Keratinocyte (primary cell): ENCODE measurements around the gene NSMCE1. TPM values are rescaled to one million over a fixed set of nuclear protein-coding genes. Genes with fewer than 3 reads are reported as not detected.

Source experiments
- DNase-seq: peaks from one replicate; pipeline ENCODE4 v3.0.0-alpha.2; 2011; ENCODE audit warnings: low read depth, missing footprints, low spot score
- FAIRE-seq: peaks from 2 replicates; lab custom pipeline; 2011; peaks lifted over from hg19 to GRCh38; lab: Jason Lieb, UNC
- H2AFZ ChIP-seq: 2 replicates; pipeline ENCODE4 v1.6.0; 2012; ENCODE audit warnings: low read length, control low read depth, inconsistent platforms; ENCODE audit not compliant: control insufficient read depth
- H3K27ac ChIP-seq: 2 replicates; pipeline ENCODE4 v1.5.1; 2011; ENCODE audit warnings: low read length; ENCODE audit not compliant: control insufficient read depth, insufficient read depth
- H3K27me3 ChIP-seq: 3 replicates; pipeline ENCODE4 v1.6.0; 2011; ENCODE audit warnings: low read length; ENCODE audit not compliant: control insufficient read depth, insufficient read depth; ENCODE audit errors: extremely low read depth
- H3K36me3 ChIP-seq, 2 experiments: 2 replicates in 1 of 2; 3 replicates in 1 of 2; pipeline ENCODE4 v1.5.1; 2011; ENCODE audit warnings: low read length in 2 of 2, mild to moderate bottlenecking in 1 of 2; ENCODE audit not compliant: control insufficient read depth in 2 of 2, insufficient read depth in 2 of 2; ENCODE audit errors: extremely low read depth in 1 of 2
- H3K4me1 ChIP-seq: 3 replicates; pipeline ENCODE4 v1.5.1; 2011; ENCODE audit warnings: low read length; ENCODE audit not compliant: control insufficient read depth, insufficient read depth; ENCODE audit errors: extremely low read depth
- H3K4me2 ChIP-seq: 3 replicates; pipeline ENCODE4 v1.6.0; 2011; ENCODE audit warnings: low read depth, low read length; ENCODE audit not compliant: control insufficient read depth, insufficient read depth; ENCODE audit errors: extremely low read depth
- H3K4me3 ChIP-seq, 3 experiments: fragments of 200-600 bp in 1 of 3; sonication (generic) in 1 of 3; 2 replicates in 2 of 3; 3 replicates in 1 of 3; pipeline ENCODE4 v1.5.1; 2011 to 2016; ENCODE audit warnings: low read length in 3 of 3, mild to moderate bottlenecking in 3 of 3, control low read depth in 2 of 3, inconsistent platforms in 1 of 3, low read depth in 1 of 3, mixed read lengths in 1 of 3, mixed run types in 1 of 3, moderate library complexity in 1 of 3; ENCODE audit not compliant: control insufficient read depth in 2 of 3, insufficient read depth in 2 of 3; ENCODE audit errors: extremely low read depth in 1 of 3
- H3K79me2 ChIP-seq: 2 replicates; pipeline ENCODE4 v1.6.0; 2012; ENCODE audit warnings: low read length; ENCODE audit not compliant: control insufficient read depth, insufficient read depth
- H3K9ac ChIP-seq: 3 replicates; pipeline ENCODE4 v1.6.0; 2011; ENCODE audit warnings: low read length; ENCODE audit not compliant: control insufficient read depth, insufficient read depth; ENCODE audit errors: extremely low read depth
- H3K9me1 ChIP-seq: 3 replicates; pipeline ENCODE4 v1.6.0; 2011; ENCODE audit warnings: low read length; ENCODE audit not compliant: control insufficient read depth, insufficient read depth; ENCODE audit errors: extremely low read depth
- H3K9me3 ChIP-seq: 2 replicates; pipeline ENCODE4 v1.5.1; 2012; ENCODE audit warnings: low read depth, low read length; ENCODE audit not compliant: control insufficient read depth
- H4K20me1 ChIP-seq: 3 replicates; pipeline ENCODE4 v1.6.0; 2011; ENCODE audit warnings: low read length; ENCODE audit not compliant: control insufficient read depth, insufficient read depth; ENCODE audit errors: extremely low read depth
- EZH2 ChIP-seq: IDR thresholded peaks from one replicate; pipeline ENCODE4 v1.6.1; 2012; ENCODE audit warnings: inconsistent platforms, mild to moderate bottlenecking, low read length, moderate library complexity
- dilution Hi-C: fragments of 300-500 bp; cut with MboI; formaldehyde crosslinking; loops from one replicate; pipeline ENCODE4 v1.7.0; 2020; ENCODE audit warnings: low sequenced_read_pairs; ENCODE audit not compliant: extremely low pct_ligation_motif_present
- polyA plus RNA-seq, 5 experiments: library from polyadenylated mRNA; depleted of rRNA in 3 of 5; stranded (reverse) in 3 of 5; stranded (forward) in 1 of 5; unstranded in 1 of 5; fragments of >200 nt; gene quantifications; 1 replicate in 1 of 5; 2 replicates in 3 of 5; 3 replicates in 1 of 5; pipeline versions ENCODE4 v1.2.1 to v1.2.3, GENCODE V29; 2011 to 2012; ENCODE audit warnings: missing spikeins in 2 of 5, low read depth in 1 of 5, low replicate concordance in 1 of 5
- TF ChIP-seq, protein P1 (sequence below), 3 experiments: IDR thresholded peaks in 1 of 3; conservative IDR thresholded peaks in 1 of 3; optimal IDR thresholded peaks in 1 of 3; 2 replicates in 2 of 3; 3 replicates in 1 of 3; pipeline versions ENCODE3 to v1.5.1; 2011; ENCODE audit warnings: low read length in 3 of 3, mild to moderate bottlenecking in 3 of 3, moderate library complexity in 2 of 3, control low read depth in 1 of 3, inconsistent platforms in 1 of 3; ENCODE audit not compliant: insufficient read depth in 2 of 3; ENCODE audit errors: extremely low read depth in 1 of 3

Gene NSMCE1
- polyA plus RNA-seq, 1 donor (not counting 4 experiments of a cell fraction or from before 2014, with no cell fraction given), result 55.9 TPM

DNA sequence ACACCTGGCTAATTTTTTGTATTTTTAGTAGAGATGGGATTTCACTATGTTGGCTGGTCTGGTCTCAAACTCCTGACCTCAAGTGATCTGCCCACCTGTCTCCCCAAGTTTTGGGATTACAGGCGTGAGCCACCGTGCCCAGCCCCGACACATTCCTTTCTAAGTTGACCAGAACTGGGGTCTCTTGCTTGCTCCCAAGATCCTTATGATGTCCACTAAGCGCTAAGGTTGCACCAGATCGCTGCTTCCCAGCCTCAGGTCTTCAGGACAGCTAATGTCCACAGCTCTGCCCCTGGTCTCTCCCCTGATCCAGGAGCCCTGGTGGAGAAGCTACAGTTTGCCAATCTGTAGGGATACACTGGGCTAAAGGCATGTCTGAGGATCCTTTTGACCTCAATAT lies 29.5 kb downstream of the NSMCE1 start:
- peaks cover 15% of the 10 kb centered on the region for H3K4me1 ChIP-seq

DNA sequence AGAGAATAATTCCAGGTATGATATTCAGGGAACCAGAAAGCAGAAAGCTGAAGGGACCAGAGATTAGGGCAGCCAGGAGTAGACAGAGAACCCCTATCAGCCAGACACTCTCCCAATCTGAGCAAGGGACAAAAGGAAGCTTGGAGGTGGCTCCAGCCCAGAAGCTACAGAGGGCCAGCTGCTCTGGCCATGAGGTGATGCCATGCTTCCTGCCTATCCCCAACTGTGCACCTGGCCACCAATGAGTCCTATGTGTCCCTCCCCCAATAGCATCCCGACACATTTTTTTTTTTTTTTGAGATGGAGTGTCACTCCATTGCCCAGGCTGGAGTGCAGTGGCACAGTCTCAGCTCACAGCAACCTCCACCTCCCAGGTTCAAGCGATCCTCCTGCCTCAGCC lies 30.0 kb downstream of the NSMCE1 start:
- Histone ChIP-seq H4K20me1 (no peaks in the 10 kb centered on the region), H3K27ac (no peak overlapping the region), H3K9me3 (no peaks in the 10 kb centered on the region), H3K4me1 (peaks cover 15% of the 10 kb centered on the region), H3K9me1 (no peaks in the 10 kb centered on the region), H3K9ac (no peak overlapping the region), H3K36me3 (peaks cover 8 to 13% of the 10 kb centered on the region in 2 experiments), H3K4me2 (no peak overlapping the region), H3K4me3 (no peak overlapping the region), H3K79me2 (no peaks in the 10 kb centered on the region), H2AFZ (no peak overlapping the region), H3K27me3 (no peaks in the 10 kb centered on the region)
- no peak for DNase-seq
- no peak for FAIRE-seq
- dilution Hi-C loops, result no loop called here
- no peak for TF ChIP-seq EZH2
- TF ChIP-seq, protein P1, sequence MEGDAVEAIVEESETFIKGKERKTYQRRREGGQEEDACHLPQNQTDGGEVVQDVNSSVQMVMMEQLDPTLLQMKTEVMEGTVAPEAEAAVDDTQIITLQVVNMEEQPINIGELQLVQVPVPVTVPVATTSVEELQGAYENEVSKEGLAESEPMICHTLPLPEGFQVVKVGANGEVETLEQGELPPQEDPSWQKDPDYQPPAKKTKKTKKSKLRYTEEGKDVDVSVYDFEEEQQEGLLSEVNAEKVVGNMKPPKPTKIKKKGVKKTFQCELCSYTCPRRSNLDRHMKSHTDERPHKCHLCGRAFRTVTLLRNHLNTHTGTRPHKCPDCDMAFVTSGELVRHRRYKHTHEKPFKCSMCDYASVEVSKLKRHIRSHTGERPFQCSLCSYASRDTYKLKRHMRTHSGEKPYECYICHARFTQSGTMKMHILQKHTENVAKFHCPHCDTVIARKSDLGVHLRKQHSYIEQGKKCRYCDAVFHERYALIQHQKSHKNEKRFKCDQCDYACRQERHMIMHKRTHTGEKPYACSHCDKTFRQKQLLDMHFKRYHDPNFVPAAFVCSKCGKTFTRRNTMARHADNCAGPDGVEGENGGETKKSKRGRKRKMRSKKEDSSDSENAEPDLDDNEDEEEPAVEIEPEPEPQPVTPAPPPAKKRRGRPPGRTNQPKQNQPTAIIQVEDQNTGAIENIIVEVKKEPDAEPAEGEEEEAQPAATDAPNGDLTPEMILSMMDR (optimal IDR thresholded peaks at IDR 0.05 in 1 of 3, IDR thresholded peaks at IDR 0.05 in 1 of 3, conservative IDR thresholded peaks at IDR 0.05 in 1 of 3; ENCODE audit: extremely low read depth in 1 of 3, insufficient read depth in 2 of 3, low read length in 3 of 3), result no peak

More for the DNA sequence above, 29.5 kb downstream of the NSMCE1 start:
- H3K4me2 ChIP-seq, result no peak overlapping the region
- no peaks in the 10 kb centered on the region for H3K9me1 ChIP-seq
- H3K9me3 ChIP-seq, result no peaks in the 10 kb centered on the region
- H3K36me3 ChIP-seq, result peaks cover 4 to 10% of the 10 kb centered on the region in 2 experiments
- dilution Hi-C loops, result no loop called here
- H4K20me1 ChIP-seq, result no peaks in the 10 kb centered on the region
- no peak overlapping the region for H3K4me3 ChIP-seq
- DNase-seq (no peak), FAIRE-seq (no peak)
- H3K79me2 ChIP-seq, result peaks cover 1% of the 10 kb centered on the region
- no peak overlapping the region for H3K9ac ChIP-seq
- TF ChIP-seq, protein P1 (optimal IDR thresholded peaks at IDR 0.05 in 1 of 3, IDR thresholded peaks at IDR 0.05 in 1 of 3, conservative IDR thresholded peaks at IDR 0.05 in 1 of 3; ENCODE audit: extremely low read depth in 1 of 3, insufficient read depth in 2 of 3, low read length in 3 of 3), result no peak
- TF ChIP-seq EZH2, result no peak
- no peaks in the 10 kb centered on the region for H3K27me3 ChIP-seq
- no peak overlapping the region for H2AFZ ChIP-seq
- no peak overlapping the region for H3K27ac ChIP-seq
